GM12865 (cell line): ENCODE data around the gene ALOX12.

Source experiments
- DNase-seq: peaks from one replicate; pipeline ENCODE4 v3.0.0; 2010; ENCODE audit warnings: low read depth
- H3K4me3 ChIP-seq: 2 replicates; pipeline ENCODE4 v1.5.1; 2011; ENCODE audit warnings: mild to moderate bottlenecking, low read depth, low read length, control low read depth
- TF ChIP-seq, protein P1 (sequence below): IDR thresholded peaks from 2 replicates; pipeline ENCODE4 v1.5.1; 2011; ENCODE audit warnings: low read length, control low read depth, low read depth, inconsistent platforms; ENCODE audit not compliant: insufficient read depth; ENCODE audit errors: missing control alignments

The ALOX12 gene

DNA sequence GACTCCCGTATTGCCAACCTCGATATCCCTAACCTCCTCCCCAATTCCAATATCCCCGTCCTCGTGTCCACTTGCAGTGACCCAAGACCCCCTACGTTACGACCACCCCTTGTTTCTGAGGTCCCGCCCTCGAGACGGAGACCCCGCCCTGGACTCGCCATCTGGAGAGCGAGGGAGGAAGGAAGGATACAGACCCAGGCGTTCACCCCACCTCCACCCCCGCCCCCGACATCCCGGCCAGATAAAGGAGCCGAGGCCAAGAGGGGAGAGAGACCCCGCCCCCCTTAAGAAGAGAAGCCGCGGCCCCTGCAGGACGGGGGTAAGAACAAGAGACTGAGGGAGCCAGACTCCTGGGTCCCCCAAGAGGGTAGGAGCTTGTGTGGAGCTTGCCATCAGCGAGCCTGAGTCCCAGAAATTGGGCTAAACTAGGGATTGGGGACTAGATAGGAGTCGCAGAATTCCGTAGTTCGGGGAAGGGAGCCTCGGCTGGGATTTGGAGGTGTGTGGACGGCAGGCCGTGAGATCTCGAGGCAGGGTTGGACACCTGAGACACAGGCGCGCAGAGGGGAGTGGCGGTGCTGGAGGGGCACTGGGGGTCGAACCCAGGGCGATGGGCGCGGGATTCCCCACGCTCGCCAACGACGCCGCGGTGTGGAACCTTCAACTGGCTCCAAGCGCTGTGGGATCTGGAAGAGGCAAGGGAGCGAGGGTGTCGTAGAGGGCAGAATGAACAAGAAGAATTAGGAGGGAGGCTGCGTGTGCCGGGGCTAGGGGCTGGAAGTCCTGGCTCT, 27.1 kb downstream of the ALOX12 start, which contains the start of gene BCL6B:
BCL6B (plus strand) TSS at position 270 of the 791 bp plus-strand sequence. CDS start 622 bp downstream, outside the sequence.
- H3K4me3 ChIP-seq = peak within 1 kb of the TSS; percentile 40
- TF ChIP-seq, protein P1, sequence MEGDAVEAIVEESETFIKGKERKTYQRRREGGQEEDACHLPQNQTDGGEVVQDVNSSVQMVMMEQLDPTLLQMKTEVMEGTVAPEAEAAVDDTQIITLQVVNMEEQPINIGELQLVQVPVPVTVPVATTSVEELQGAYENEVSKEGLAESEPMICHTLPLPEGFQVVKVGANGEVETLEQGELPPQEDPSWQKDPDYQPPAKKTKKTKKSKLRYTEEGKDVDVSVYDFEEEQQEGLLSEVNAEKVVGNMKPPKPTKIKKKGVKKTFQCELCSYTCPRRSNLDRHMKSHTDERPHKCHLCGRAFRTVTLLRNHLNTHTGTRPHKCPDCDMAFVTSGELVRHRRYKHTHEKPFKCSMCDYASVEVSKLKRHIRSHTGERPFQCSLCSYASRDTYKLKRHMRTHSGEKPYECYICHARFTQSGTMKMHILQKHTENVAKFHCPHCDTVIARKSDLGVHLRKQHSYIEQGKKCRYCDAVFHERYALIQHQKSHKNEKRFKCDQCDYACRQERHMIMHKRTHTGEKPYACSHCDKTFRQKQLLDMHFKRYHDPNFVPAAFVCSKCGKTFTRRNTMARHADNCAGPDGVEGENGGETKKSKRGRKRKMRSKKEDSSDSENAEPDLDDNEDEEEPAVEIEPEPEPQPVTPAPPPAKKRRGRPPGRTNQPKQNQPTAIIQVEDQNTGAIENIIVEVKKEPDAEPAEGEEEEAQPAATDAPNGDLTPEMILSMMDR = no peak
- DNase-seq = no peak

GRCh38 chr17:7023576-7024401, 27.9 kb downstream of the ALOX12 start:
- TF ChIP-seq, protein P1 = no peak
- DNase-seq = peak; percentile 94
- no peak overlapping the region for H3K4me3 ChIP-seq

- TF ChIP-seq, protein P1 = no peak
- no peak for DNase-seq
- H3K4me3 ChIP-seq = no peak overlapping the region
Measured at GRCh38 chr17:7024402-7024785, 28.5 kb downstream of the ALOX12 start.

- DNase-seq = no peak
- TF ChIP-seq, protein P1 = no peak
- H3K4me3 ChIP-seq = no peak overlapping the region
Measured at GRCh38 chr17:7025245-7025644, 29.4 kb downstream of the ALOX12 start.

- TF ChIP-seq, protein P1 = no peak
- DNase-seq = no peak
- H3K4me3 ChIP-seq = no peak overlapping the region
Measured at GRCh38 chr17:7026471-7027115, 30.7 kb downstream of the ALOX12 start.

DNA sequence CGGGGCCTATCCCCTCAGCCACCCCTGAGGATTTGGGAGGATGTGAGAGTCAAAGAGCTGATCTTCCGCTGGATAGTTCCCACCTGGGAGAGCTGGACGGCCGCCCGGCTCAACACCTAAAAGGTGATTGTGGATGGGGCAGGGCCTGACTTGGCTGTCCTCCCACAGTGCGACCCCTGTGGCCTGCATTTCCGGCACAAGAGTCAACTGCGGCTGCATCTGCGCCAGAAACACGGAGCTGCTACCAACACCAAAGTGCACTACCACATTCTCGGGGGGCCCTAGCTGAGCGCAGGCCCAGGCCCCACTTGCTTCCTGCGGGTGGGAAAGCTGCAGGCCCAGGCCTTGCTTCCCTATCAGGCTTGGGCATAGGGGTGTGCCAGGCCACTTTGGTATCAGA, 31.5 kb downstream of the ALOX12 start:
- no peak for DNase-seq
- TF ChIP-seq, protein P1 = no peak
- H3K4me3 ChIP-seq = no peak overlapping the region
